Activated CD4-positive, alpha-beta T cell treated with anti-CD3 and anti-CD28 coated beads, Interleukin-2, amount 10 ng/mL, durations not matched to agents 7 days and 5 days (primary cell): ENCODE data around the gene SLC38A6. TPM values are rescaled to one million over a fixed set of nuclear protein-coding genes. Genes with fewer than 3 reads are reported as not detected.
A peak's percentile ranks its signal among the peaks of the same experiment; 100 is the strongest.

ENCODE experiments used
- CTCF ChIA-PET: fragments of 350-600 bp; sonication (Branson Sonifier 250); formaldehyde crosslinking; loops from one replicate; lab custom pipeline; 2021; ENCODE audit warnings: antibody characterized with exemption; lab: Charles Lee
- POLR2A ChIA-PET: fragments of 350-600 bp; sonication (Branson Sonifier 250); formaldehyde crosslinking; loops from one replicate; lab custom pipeline; 2021; ENCODE audit warnings: antibody characterized with exemption; lab: Charles Lee
- DNase-seq: peaks from one replicate; pipeline ENCODE4 v3.0.0-alpha.2; 2020
- H3K27ac Mint-ChIP-seq: one replicate; pipeline ENCODE4 v1.8.0; 2021; ENCODE audit warnings: mild to moderate bottlenecking, moderate library complexity, mixed read lengths
- H3K27me3 Mint-ChIP-seq: one replicate; pipeline ENCODE4 v1.8.0; 2021; ENCODE audit warnings: mixed read lengths
- H3K36me3 Mint-ChIP-seq: one replicate; pipeline ENCODE4 v1.8.0; 2021; ENCODE audit warnings: low read depth, mixed read lengths
- H3K4me1 Mint-ChIP-seq: one replicate; pipeline ENCODE4 v1.8.0; 2021; ENCODE audit warnings: mixed read lengths
- H3K4me3 Mint-ChIP-seq: one replicate; pipeline ENCODE4 v1.8.0; 2021; ENCODE audit warnings: mild to moderate bottlenecking, moderate library complexity, mixed read lengths
- H3K9me3 Mint-ChIP-seq: one replicate; pipeline ENCODE4 v1.8.0; 2021; ENCODE audit warnings: mixed read lengths
- total RNA-seq, 2 experiments: library from RNA; stranded (reverse); gene quantifications; one replicate each; pipeline ENCODE4 v1.2.3, GENCODE V29; 2021

Gene SLC38A6
- total RNA-seq, 2 experiments from 2014 or later: 8.5 to 10.1 TPM

DNA sequence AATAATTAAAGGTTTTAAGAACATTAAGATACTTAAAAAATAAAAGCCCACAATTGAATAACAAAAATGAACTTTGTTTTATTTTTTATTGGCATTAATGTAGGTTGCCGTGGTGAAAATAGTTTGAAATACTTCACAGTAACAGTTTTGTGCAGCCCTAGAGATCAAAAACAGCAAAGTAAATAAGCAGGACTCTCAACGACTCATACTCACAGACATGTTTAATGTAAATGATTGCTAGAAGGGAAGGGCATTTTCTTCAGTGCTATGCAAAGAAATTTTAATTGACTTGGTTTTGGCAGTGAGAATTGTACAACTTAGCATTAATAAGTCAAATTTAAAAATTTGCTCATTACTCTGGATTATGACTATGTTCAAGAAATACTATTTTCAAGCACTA is 16.1 kb upstream of the SLC38A6 start:
- no peak overlapping the region for H3K27ac Mint-ChIP-seq
- POLR2A ChIA-PET: no interaction called here
- H3K27me3 Mint-ChIP-seq: no peaks in the 10 kb centered on the region
- H3K36me3 Mint-ChIP-seq: peaks cover 9% of the 10 kb centered on the region
- H3K9me3 Mint-ChIP-seq: peaks cover 17% of the 10 kb centered on the region
- H3K4me3 Mint-ChIP-seq: no peak overlapping the region
- H3K4me1 Mint-ChIP-seq: peaks cover 4% of the 10 kb centered on the region
- DNase-seq: no peak
- CTCF ChIA-PET: no interaction called here

DNA sequence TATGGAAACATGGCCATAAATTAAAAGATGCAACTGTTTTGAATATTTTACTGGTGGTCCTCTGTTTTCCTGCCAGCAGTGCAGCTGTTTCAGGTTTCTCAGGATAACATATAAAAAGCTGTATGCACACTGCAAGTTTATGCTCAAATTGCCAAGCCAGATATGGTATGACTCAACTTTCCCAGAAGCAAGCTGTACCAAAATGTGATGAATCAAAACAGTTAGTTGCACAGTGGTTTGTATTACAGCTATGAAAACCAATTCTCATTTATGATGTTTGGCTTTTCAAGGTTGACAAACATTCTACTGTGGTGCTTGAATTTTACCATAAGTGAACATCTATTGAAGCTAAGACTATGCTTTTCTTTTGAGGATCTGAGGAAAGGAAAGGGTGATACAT is 15.6 kb upstream of the SLC38A6 start:
- ChIA-PET CTCF (no interaction called here), POLR2A (no interaction called here)
- Mint-ChIP-seq H3K27ac (no peak overlapping the region), H3K9me3 (peaks cover 13% of the 10 kb centered on the region), H3K4me1 (peaks cover 4% of the 10 kb centered on the region), H3K36me3 (peaks cover 8% of the 10 kb centered on the region), H3K27me3 (no peaks in the 10 kb centered on the region), H3K4me3 (no peak overlapping the region)
- DNase-seq: no peak

DNA sequence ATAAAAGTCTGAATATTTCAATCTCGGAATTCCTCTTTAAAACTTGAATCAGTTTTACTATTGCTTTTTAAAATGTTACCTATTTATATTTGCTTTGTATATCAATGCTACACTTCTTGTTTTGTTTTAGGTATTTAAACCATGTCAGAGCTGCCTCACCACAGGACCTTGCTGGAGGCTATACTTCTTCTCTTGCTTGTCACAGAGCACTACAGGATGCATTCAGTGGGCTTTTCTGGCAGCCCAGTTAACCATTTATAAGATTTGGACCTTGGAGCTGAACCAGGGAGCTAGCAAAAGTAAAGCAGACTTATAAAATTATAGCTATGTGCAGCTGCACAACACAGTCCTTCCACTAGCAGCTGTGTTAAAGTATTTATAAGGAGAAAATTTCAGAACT is 12.9 kb upstream of the SLC38A6 start:
- no peak overlapping the region for H3K27ac Mint-ChIP-seq
- no peak overlapping the region for H3K4me3 Mint-ChIP-seq
- no peaks in the 10 kb centered on the region for H3K27me3 Mint-ChIP-seq
- POLR2A ChIA-PET: no interaction called here
- H3K4me1 Mint-ChIP-seq: peaks cover 4% of the 10 kb centered on the region
- H3K9me3 Mint-ChIP-seq: peaks cover 7% of the 10 kb centered on the region
- no peak for DNase-seq
- peaks cover 10% of the 10 kb centered on the region for H3K36me3 Mint-ChIP-seq
- CTCF ChIA-PET: interaction anchor here (1.0 to 1.1 kb wide), 2 partner anchors 12 to 59 kb away, joined by 3 to 4 read pairs; partner anchors contain the start of gene TRMT5

DNA sequence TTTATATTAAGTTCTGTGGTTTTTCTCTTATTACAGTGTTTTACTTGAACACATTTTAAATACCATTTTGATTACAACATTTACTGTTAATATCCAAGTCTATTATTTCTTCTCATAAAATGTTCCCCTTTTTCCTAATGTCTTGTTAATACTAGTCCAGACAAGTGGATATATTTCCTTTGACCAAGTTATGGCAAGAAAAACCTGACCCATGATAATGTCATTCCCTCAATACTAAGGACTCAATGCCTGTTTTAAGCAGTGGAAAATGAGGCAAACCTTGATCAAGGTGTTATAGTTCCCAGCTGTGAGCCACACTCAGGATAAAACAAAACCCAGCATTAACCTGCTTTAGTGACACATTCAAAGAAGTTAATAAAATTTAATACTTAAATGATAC is 12.4 kb upstream of the SLC38A6 start:
- peaks cover 4% of the 10 kb centered on the region for H3K4me1 Mint-ChIP-seq
- no peak overlapping the region for H3K27ac Mint-ChIP-seq
- H3K36me3 Mint-ChIP-seq: peaks cover 13% of the 10 kb centered on the region
- no peak for DNase-seq
- peaks cover 2% of the 10 kb centered on the region for H3K9me3 Mint-ChIP-seq
- ChIA-PET POLR2A (no interaction called here), CTCF (interaction anchor here (0.7 to 1.0 kb wide), 2 partner anchors 58 to 1914 kb away, joined by 3 read pairs; no protein-coding TSS in a partner anchor)
- no peak overlapping the region for H3K4me3 Mint-ChIP-seq
- H3K27me3 Mint-ChIP-seq: no peaks in the 10 kb centered on the region

DNA sequence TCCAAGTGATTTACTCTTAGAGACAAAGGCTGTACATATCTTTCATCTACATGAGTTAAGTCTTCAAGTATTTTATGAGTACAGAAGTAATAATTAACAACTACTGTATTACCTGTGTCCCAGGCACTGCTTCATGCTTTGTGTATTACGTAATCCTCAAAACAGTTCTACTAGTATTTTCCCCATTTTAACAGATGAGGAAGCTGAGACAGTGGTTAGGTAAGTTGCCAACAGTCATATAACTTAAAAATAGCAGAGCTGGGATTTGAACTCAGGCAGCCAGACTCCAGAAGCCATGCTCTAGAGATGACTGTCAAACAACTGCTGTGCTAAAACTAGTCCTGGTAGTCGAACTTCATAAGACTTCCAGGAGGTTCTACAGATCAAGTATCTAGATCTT is 10.9 kb upstream of the SLC38A6 start:
- POLR2A ChIA-PET: no interaction called here
- H3K9me3 Mint-ChIP-seq: no peaks in the 10 kb centered on the region
- no peak overlapping the region for H3K27ac Mint-ChIP-seq
- CTCF ChIA-PET: interaction anchor here (1.2 kb wide), 1 partner anchor 12 kb away, joined by 3 read pairs; no protein-coding TSS in a partner anchor
- no peaks in the 10 kb centered on the region for H3K27me3 Mint-ChIP-seq
- no peak for DNase-seq
- no peak overlapping the region for H3K4me3 Mint-ChIP-seq
- H3K4me1 Mint-ChIP-seq: peaks cover under 1% of the 10 kb centered on the region
- H3K36me3 Mint-ChIP-seq: peaks cover 11% of the 10 kb centered on the region

DNA sequence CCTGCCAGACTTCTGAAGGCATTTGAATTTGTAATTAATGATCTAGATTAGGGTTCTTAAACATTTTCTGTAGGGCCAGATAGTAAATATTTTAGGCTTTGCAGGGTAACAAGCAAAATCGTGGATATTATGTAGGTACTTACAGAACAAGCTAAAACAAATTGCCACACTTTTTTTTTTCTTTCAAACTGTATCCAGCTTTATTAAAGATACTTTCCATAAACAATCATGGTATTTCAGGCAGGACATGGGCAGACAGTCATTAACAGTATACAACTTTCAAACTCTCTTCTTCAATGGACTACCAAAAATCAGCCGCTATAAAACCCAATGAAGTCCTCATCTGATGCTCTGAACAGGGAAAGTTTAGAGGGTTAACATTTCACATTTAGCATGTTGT is 9.8 kb upstream of the SLC38A6 start:
- DNase-seq: no peak
- Mint-ChIP-seq H3K27ac (no peak overlapping the region), H3K36me3 (peaks cover 11% of the 10 kb centered on the region), H3K9me3 (no peaks in the 10 kb centered on the region), H3K4me1 (no peaks in the 10 kb centered on the region), H3K4me3 (no peak overlapping the region), H3K27me3 (no peaks in the 10 kb centered on the region)
- ChIA-PET CTCF (no interaction called here), POLR2A (no interaction called here)

DNA sequence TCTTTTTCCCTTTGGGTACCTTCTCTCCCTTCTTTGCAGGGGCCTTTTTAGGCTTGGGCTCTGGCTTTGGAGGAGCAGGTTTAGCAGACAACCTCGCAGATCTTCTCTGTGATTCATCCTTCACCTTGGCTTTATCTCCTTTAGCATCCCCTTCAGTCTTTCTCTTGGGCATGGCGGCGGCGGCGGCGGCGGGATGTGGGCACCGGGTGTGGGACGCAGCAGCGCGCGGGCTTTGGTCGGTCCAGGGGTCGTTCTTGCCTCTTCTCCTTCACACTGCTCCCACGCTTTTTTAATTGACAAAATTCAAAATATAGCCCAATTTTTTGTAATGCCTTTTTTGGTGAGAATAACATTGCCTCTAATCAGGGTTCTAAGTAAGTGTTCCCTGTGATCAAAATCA is 8.8 kb upstream of the SLC38A6 start:
- Mint-ChIP-seq H3K4me1 (no peaks in the 10 kb centered on the region), H3K27me3 (no peaks in the 10 kb centered on the region), H3K9me3 (no peaks in the 10 kb centered on the region), H3K36me3 (peaks cover 15% of the 10 kb centered on the region), H3K27ac (peak overlapping the region; percentile 57), H3K4me3 (no peak overlapping the region)
- POLR2A ChIA-PET: no interaction called here
- no peak for DNase-seq
- CTCF ChIA-PET: no interaction called here

DNA sequence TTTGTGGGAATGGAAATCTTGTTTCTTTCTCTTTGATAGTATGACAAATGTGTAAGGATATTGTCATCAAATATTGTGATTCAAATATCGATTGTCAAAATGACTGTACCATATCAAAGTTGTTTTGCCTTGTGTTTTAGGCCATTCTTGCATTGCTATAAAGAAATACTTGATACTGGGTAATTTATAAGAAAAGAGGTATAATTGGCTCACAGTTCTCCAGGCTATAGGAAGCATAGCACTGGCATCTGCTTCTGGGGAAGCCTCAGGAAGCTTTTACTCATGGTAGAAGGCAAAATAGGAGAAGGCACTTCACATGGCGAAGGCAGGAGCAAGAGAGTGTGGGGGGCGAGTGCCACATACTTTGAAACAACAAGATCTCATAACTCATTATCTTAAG is 8.0 kb upstream of the SLC38A6 start:
- POLR2A ChIA-PET: no interaction called here
- no peak overlapping the region for H3K27ac Mint-ChIP-seq
- no peaks in the 10 kb centered on the region for H3K9me3 Mint-ChIP-seq

DNA sequence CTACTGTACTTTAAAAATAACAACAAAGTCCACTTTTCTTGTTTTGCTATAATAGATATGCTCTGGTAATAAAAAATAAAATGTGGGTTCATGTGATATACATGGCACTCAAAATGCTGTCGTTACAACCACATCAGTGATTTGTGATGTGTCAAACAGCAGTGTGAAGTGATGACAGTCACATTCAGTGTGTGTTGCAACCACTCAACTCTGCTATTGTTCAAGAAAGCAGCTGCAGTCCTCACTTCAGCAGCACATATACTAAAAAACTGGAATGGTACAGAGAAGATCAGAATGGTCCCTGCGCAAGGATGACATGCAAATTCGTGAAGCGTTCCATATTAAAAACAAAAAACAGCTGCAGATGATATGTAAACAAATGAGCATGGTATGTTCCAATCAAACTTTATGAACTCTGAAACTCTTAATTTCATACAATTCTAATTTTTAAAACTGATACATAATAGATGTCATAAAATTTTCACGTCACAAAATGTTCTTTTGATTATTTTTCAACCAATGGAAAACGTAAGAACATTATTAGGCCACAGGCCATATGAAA is 6.9 kb upstream of the SLC38A6 start:
- no peak overlapping the region for H3K27ac Mint-ChIP-seq
- no peak for DNase-seq
- no peaks in the 10 kb centered on the region for H3K27me3 Mint-ChIP-seq
- no peaks in the 10 kb centered on the region for H3K9me3 Mint-ChIP-seq
- no peak overlapping the region for H3K4me3 Mint-ChIP-seq
- POLR2A ChIA-PET: no interaction called here
- CTCF ChIA-PET: no interaction called here
- peaks cover 9% of the 10 kb centered on the region for H3K4me1 Mint-ChIP-seq
- H3K36me3 Mint-ChIP-seq: peaks cover 18% of the 10 kb centered on the region

More for the DNA sequence above, 8.0 kb upstream of the SLC38A6 start:
- DNase-seq: no peak
- CTCF ChIA-PET: no interaction called here
- no peaks in the 10 kb centered on the region for H3K27me3 Mint-ChIP-seq
- no peak overlapping the region for H3K4me3 Mint-ChIP-seq
- H3K36me3 Mint-ChIP-seq: peaks cover 17% of the 10 kb centered on the region
- peaks cover 5% of the 10 kb centered on the region for H3K4me1 Mint-ChIP-seq

DNA sequence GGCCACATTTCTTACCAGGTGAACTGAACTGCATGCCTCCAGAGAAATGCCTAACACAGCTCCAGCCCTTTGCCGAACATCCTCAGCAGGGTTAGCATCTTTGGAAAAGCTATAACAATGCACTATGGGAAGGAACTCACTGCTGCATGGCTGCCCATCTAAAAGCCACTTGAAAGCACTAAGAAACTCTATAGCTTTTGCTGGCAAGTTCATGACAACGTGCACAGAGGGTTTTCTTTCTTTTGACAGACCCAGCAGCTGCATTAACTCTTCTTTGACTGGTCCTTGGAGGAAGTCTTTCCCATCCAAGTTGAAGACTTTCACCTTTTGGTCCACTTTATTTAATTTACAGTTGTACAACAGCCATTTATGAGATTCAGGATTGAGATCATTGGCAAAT is 5.5 kb upstream of the SLC38A6 start:
- Mint-ChIP-seq H3K9me3 (no peaks in the 10 kb centered on the region), H3K4me1 (peaks cover 14% of the 10 kb centered on the region), H3K36me3 (peaks cover 18% of the 10 kb centered on the region), H3K27me3 (no peaks in the 10 kb centered on the region), H3K27ac (no peak overlapping the region), H3K4me3 (no peak overlapping the region)
- no peak for DNase-seq
- POLR2A ChIA-PET: no interaction called here
- CTCF ChIA-PET: no interaction called here

DNA sequence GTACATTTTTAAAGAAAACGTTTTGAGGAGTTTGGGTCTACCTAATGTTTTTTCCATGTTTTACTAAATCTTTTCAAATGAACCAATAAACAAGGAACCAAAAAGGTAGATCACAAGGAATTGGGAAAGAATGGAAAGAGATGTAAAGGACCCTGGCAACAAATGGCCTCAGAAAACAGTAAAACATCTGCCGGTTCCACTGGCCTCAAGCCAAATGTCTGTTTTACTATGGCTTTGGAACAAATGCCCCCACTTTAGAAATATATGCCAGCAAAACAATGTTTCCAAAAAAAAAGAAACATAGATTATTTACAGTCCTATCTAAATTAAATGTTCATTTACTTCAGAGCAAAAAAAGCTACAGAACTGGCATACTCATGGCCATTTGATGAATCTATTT is 3.2 kb upstream of the SLC38A6 start:
- Mint-ChIP-seq H3K27ac (no peak overlapping the region), H3K4me1 (peaks cover 14% of the 10 kb centered on the region), H3K36me3 (peaks cover 10% of the 10 kb centered on the region), H3K9me3 (no peaks in the 10 kb centered on the region), H3K27me3 (no peaks in the 10 kb centered on the region), H3K4me3 (no peak overlapping the region)
- DNase-seq: no peak
- CTCF ChIA-PET: no interaction called here
- POLR2A ChIA-PET: no interaction called here

DNA sequence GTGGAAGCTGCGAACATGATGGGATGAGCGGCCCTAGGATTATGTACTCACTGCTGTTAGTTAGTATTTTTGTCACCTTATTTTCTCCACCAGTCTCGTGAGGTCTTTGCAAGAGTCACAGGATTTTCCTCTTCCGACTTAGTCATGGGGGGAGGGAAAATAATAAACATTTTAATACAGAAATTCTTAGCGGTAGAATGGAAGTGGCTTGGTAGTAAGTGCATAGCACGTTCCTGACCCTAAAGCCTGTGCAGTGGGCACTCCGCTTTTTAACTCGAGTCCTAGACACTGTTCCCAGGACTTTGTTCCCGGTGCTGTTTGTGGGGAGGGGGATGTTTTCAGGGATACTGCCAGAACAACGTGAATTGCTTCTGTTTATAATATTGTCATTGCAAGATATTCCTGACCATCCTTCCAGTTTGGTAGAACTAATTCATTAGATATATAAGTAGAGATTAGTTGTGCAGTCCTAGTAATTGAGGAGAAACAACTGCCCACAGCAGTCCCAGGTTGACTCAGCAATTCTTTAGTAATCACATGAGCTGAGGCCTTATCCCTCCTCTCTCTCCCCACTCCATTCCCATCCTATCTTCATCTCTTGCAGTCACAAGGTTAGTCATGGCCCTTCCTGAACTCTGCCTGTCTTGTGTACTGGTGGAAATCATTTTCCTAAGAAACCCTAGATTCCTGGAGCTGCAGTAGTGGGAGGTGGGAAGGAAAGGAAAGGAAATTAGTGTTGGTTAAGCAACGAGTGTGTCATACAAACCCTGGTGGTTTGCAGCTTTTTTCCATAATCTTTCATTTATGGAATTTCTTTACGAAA is 799 bp downstream of the SLC38A6 start:
- Mint-ChIP-seq H3K4me1 (peaks cover 14% of the 10 kb centered on the region), H3K9me3 (no peaks in the 10 kb centered on the region), H3K27ac (no peak overlapping the region), H3K27me3 (no peaks in the 10 kb centered on the region), H3K4me3 (no peak overlapping the region), H3K36me3 (peaks cover 14% of the 10 kb centered on the region)
- CTCF ChIA-PET: interaction anchor here (0.6 to 1.0 kb wide), 2 partner anchors 11 to 12 kb away, joined by 3 to 4 read pairs; no protein-coding TSS in a partner anchor
- no peak for DNase-seq
- POLR2A ChIA-PET: no interaction called here

DNA sequence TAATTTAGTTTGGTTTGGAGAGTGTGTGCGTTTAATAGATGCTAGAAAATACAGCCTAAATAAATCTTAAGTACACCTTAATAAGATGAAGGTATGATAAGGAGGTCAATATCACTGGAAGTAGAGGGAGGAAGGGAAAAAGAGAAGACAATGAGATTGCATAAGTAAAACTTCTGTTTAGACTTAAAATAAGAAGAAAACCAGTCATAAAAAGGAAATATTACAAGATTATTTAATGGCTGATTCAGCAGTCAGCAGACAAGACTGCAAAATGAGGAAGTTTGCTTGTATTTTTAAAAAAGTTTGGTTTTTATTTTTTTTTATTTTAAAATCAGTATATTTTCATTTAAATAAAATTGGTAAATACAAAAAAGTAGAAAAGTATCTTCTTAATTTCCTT is 3.2 kb downstream of the SLC38A6 start:
- CTCF ChIA-PET: no interaction called here
- Mint-ChIP-seq H3K27me3 (no peaks in the 10 kb centered on the region), H3K4me3 (no peak overlapping the region), H3K27ac (no peak overlapping the region), H3K4me1 (peaks cover 5% of the 10 kb centered on the region), H3K36me3 (peaks cover 9% of the 10 kb centered on the region), H3K9me3 (no peaks in the 10 kb centered on the region)
- DNase-seq: no peak
- POLR2A ChIA-PET: no interaction called here
